VCaP (cell line): ENCODE data around the gene PCDHGB6.
"Not testable (repeated sequence)": the region's sequence is repeated elsewhere in the genome, so short reads cannot be mapped to it uniquely, and the experiment has no call there.

Experiments used
- H3K27ac ChIP-seq: fragments of 450-650 bp; 2 replicates; pipeline ENCODE4 v1.5.1; 2017
- CTCF ChIP-seq: fragments of 450-650 bp; conservative IDR thresholded peaks from 2 replicates; pipeline ENCODE4 v1.5.1; 2017; ENCODE audit warnings: mild to moderate bottlenecking, moderate library complexity

PCDHGB6 gene

GRCh38 chr5:141371572-141372475, 36.0 kb upstream of the PCDHGB6 start:
- no peak for TF ChIP-seq CTCF
- no peak overlapping the region for H3K27ac ChIP-seq

- no peak within 1 kb of the TSS for H3K27ac ChIP-seq
- TF ChIP-seq CTCF = no peak
Measured at GRCh38 chr5:141373673-141374317, 34.0 kb upstream of the PCDHGB6 start, which contains the start of gene PCDHGA6. PCDHGA6 (plus strand) TSS chr5:141373891; CDS start chr5:141374084, 193 bp downstream.

- H3K27ac ChIP-seq = no peak overlapping the region
Measured at GRCh38 chr5:141374627-141375026, 33.2 kb upstream of the PCDHGB6 start.

GRCh38 chr5:141375444-141376155, 32.2 kb upstream of the PCDHGB6 start:
- H3K27ac ChIP-seq = not testable (repeated sequence)

More at GRCh38 chr5:141374627-141375026, 33.2 kb upstream of the PCDHGB6 start:
- no peak for TF ChIP-seq CTCF

- no peak within 1 kb of the TSS for H3K27ac ChIP-seq
- no peak for TF ChIP-seq CTCF
Measured at GRCh38 chr5:141382469-141383294, 25.1 kb upstream of the PCDHGB6 start, which contains the start of gene PCDHGA7. PCDHGA7 (plus strand) TSS chr5:141382742; CDS start chr5:141382900, 158 bp downstream.

GRCh38 chr5:141383345-141383744, 24.5 kb upstream of the PCDHGB6 start:
- H3K27ac ChIP-seq = no peak overlapping the region
- no peak for TF ChIP-seq CTCF
